GM06990 (cell line): ENCODE measurements around the gene PRKG2.

Experiments
- DNase-seq: peaks from one replicate; pipeline ENCODE4 v3.0.0-alpha.2; 2011; ENCODE audit not compliant: insufficient read length; ENCODE audit errors: extremely low read depth
- H3K27me3 ChIP-seq: replicated peaks from 2 replicates; pipeline ENCODE4 v1.6.0; 2011; ENCODE audit warnings: low read length; ENCODE audit not compliant: control insufficient read depth, insufficient read depth
- H3K36me3 ChIP-seq: 2 replicates; pipeline ENCODE4 v1.5.1; 2011; ENCODE audit warnings: low read length; ENCODE audit not compliant: control insufficient read depth, insufficient read depth
- H3K4me3 ChIP-seq: replicated peaks from 2 replicates; pipeline ENCODE4 v1.5.1; 2011; ENCODE audit warnings: low read depth, mild to moderate bottlenecking, control low read depth, low read length
- TF ChIP-seq, protein P1 (sequence below): IDR thresholded peaks from 2 replicates; pipeline ENCODE4 v1.5.1; 2011; ENCODE audit warnings: low read length, control low read depth, mild to moderate bottlenecking, inconsistent platforms; ENCODE audit not compliant: insufficient read depth, poor library complexity, severe bottlenecking

Gene PRKG2

GRCh38 chr4:81213671-81214070 is 1.4 kb downstream of the PRKG2 start:
- TF ChIP-seq, protein P1, sequence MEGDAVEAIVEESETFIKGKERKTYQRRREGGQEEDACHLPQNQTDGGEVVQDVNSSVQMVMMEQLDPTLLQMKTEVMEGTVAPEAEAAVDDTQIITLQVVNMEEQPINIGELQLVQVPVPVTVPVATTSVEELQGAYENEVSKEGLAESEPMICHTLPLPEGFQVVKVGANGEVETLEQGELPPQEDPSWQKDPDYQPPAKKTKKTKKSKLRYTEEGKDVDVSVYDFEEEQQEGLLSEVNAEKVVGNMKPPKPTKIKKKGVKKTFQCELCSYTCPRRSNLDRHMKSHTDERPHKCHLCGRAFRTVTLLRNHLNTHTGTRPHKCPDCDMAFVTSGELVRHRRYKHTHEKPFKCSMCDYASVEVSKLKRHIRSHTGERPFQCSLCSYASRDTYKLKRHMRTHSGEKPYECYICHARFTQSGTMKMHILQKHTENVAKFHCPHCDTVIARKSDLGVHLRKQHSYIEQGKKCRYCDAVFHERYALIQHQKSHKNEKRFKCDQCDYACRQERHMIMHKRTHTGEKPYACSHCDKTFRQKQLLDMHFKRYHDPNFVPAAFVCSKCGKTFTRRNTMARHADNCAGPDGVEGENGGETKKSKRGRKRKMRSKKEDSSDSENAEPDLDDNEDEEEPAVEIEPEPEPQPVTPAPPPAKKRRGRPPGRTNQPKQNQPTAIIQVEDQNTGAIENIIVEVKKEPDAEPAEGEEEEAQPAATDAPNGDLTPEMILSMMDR: no peak
- no peak overlapping the region for H3K4me3 ChIP-seq
- DNase-seq: no peak
- no peaks in the 10 kb centered on the region; the same call in none of the 2 replicates for H3K27me3 ChIP-seq
- no peaks in the 10 kb centered on the region for H3K36me3 ChIP-seq

DNA sequence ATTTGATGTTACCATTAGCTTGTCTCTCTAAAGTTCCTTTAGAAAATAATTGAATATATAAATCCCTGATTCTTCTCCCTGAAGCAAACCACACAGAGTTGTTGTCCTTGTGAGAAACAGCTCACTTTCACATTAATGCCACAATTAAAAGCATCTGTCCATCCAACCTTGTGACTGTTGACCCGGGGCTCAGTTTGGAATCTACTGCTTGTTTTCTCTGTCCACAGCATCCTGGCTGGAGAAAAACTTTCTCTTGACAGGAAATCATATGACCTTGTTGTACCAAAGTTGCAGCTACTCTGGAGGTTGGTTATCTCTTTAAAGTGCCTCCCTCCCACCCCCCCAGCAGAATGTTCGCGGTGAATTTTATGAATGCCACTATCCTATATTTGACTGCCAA is 3.1 kb downstream of the PRKG2 start:
- TF ChIP-seq, protein P1: no peak
- H3K27me3 ChIP-seq: no peaks in the 10 kb centered on the region; the same call in none of the 2 replicates
- DNase-seq: no peak
- no peak overlapping the region for H3K4me3 ChIP-seq
- H3K36me3 ChIP-seq: no peaks in the 10 kb centered on the region

GRCh38 chr4:81207828-81208227 is 7.2 kb downstream of the PRKG2 start:
- Histone ChIP-seq H3K36me3 (no peaks in the 10 kb centered on the region), H3K4me3 (no peak overlapping the region), H3K27me3 (no peaks in the 10 kb centered on the region)
- no peak for DNase-seq
- TF ChIP-seq, protein P1: no peak

GRCh38 chr4:81205302-81205701 is 9.7 kb downstream of the PRKG2 start:
- no peak overlapping the region for H3K4me3 ChIP-seq
- TF ChIP-seq, protein P1: no peak

GRCh38 chr4:81204571-81204970 is 10.5 kb downstream of the PRKG2 start:
- TF ChIP-seq, protein P1: no peak

More at GRCh38 chr4:81205302-81205701, 9.7 kb downstream of the PRKG2 start:
- DNase-seq: no peak
- no peaks in the 10 kb centered on the region for H3K27me3 ChIP-seq
- no peaks in the 10 kb centered on the region for H3K36me3 ChIP-seq

DNA sequence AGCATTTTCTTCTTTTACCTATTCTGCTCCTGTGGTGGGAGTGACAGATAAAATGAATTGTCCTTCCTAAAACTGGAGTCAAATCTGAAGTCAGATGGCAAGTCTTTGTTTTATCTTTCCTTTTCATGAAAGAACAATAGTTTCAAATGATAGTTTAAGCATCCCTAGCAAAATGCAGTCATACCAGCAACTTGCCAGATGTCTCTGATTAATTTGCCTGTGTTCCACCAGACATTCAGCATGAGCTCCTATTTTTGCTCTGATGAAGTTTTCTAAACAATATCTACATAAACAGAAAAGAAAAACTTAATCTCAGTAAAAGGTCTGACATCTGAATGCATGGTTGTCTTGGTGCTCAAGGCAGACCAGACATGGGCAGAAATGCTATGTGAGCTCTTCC is 15.2 kb downstream of the PRKG2 start:
- TF ChIP-seq, protein P1: no peak
- DNase-seq: no peak
- no peaks in the 10 kb centered on the region for H3K27me3 ChIP-seq
- no peaks in the 10 kb centered on the region for H3K36me3 ChIP-seq
- no peak overlapping the region for H3K4me3 ChIP-seq

More at GRCh38 chr4:81204571-81204970, 10.5 kb downstream of the PRKG2 start:
- DNase-seq: no peak
- no peak overlapping the region for H3K4me3 ChIP-seq
- H3K36me3 ChIP-seq: no peaks in the 10 kb centered on the region
- H3K27me3 ChIP-seq: no peaks in the 10 kb centered on the region
